Posterior cingulate gyrus (tissue), 11 donors: ENCODE results near the gene LRG1.
"Not testable (repeated sequence)": the region's sequence is repeated elsewhere in the genome, so short reads cannot be mapped to it uniquely, and the experiment has no call there.

Experiments
- DNase-seq, 10 donors: peaks; one replicate each; pipeline versions ENCODE4 v3.0.0 to v3.0.0-alpha.2; 2020 to 2021; ENCODE audit warnings: mixed read lengths in 3 of 10
- intact Hi-C: fragments of 100-400 bp; cut with DNase I; formaldehyde crosslinking; loops from one replicate; pipeline ENCODE4 v1.15.1; 2023

The LRG1 gene

DNA sequence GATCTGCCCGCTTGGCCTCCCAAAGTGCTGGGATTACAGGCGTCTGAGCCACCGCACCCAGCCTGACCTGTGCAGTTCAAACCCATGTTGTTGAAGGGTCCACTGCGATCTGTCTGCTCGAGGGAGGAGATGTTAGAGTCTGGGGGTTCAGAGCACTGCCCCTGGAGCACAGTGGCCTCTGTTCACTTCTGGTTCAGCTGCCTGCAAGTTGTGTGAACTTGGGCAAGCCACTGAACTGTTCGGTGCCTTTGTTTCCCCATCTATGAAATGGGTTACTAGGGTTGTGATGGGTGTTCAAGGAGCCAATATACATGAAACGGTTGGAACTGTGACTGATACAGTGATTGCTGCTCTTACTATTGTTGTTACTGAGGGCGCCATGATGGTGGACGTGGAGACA lies 6.5 kb downstream of the LRG1 start:
- intact Hi-C loops = no loop called here
- DNase-seq = no peak

DNA sequence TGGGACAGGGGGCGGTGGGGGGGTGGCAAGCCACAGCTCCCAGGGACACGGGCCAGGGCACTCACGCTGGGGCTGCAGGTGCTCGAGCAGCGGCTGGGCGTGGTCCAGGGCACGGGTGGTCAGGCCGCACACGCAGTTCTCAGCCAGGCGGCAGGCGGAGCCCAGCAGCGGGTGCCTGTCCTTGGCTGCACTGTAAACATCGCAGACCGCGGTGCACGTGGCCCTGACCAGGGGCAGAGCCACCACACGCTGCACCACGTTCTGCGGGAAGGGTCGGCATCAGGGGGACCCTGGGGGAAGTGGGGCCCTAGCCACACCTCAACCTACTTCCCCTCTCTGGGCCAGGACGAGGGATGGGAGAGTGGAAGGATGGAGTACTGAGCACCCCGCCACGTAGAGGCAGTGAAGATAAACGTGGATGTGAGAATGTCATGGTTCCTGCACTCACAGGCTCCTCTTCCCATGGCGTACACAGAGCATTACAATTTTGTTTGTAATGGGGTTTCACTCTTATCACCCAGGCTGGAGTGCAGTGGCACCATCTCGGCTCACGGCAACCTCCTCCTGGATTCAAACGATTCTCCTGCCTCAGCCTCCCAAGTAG lies 8.2 kb downstream of the LRG1 start:
- DNase-seq = no peak
- intact Hi-C loops = no loop called here

DNA sequence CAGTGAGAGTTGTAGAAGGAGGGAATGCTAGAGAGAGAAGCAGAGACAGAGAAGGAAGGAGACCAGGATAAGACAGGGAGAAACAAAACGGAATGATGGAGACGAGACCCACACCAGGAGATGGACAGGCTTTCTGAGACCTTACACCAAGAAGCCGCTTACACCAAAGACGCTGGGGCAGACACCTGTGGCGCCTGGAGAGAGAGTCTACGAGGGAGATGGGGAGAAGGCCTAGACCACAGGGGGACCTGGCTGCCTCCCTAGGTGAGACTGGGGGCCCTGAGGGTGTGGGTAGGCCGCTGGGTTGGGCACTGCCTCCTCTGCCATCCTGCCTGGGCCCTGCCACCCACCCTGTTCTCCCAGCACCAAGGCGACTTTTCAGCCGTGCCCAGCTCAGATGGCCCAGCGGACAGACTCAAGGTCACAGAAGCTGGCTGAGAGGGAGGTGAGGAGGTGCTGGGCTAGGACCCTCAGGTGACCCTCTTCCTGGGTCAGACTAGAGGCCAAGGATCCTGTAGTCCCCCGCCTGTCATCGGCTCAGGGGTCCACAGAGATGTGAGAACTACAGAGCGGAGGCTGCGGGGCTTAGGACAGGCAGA lies 9.8 kb downstream of the LRG1 start:
- no peak for DNase-seq
- intact Hi-C loops = no loop called here

DNA sequence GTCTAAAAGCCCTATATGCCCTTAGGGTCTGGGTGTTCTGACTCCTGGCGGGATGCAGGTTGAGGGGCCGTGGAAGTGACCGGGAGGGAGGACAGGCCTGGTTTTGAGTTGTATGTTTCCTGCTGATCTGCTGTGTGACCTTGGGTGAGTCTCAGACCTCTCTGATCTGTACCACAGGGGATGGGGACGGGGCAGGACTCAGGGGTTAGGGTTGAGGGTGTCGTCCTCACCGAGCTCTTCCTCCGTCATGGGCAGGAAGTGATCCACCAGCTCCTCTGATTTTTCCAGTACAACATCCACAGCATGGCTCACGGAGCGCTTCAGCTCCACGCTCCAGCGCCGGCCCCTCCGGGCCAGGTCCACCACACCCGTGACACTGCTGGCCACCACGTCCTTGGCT lies 11.0 kb downstream of the LRG1 start:
- intact Hi-C loops = no loop called here
- DNase-seq = no peak

DNA sequence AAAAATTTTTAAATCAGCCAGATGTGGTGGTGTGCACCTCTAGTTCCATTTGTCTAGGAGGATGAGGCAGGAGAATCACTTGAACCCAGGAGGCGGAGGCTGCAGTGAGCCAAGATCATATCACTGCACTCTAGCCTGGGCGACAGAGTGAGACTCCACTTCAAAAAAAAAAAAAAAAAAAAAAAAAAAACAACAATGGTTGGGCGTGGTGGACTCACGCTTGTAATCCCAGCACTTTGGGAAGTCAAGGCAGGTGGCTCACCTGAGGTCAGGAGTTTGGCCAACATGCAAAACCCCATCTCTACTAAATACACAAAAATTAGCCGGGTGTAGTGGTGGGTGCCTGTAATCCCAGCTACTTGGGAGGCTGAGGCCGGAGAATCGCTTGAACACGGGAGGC lies 12.5 kb downstream of the LRG1 start:
- DNase-seq, intact Hi-C loops: not testable (repeated sequence)

DNA sequence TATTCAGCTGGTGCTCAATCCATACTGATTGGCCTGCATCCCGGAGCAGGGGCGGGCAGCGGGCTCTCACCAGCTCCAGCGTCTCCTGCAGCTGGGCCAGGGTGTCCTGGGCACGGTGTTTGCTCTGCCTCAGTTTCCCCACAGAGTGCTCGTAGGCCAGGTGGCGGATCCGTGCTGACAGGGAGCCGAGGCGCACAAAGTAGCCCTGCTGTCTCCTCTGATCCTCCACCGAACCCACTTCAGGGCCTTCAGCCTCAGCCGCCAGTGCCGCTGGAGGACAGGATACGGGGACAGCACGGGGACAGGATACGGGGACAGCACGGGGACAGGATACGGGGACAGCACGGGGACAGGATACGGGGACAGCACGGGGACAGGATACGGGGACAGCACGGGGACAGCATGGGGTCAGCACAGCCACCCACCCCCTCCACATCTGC lies 14.3 kb downstream of the LRG1 start:
- DNase-seq = no peak
- intact Hi-C loops = no loop called here

DNA sequence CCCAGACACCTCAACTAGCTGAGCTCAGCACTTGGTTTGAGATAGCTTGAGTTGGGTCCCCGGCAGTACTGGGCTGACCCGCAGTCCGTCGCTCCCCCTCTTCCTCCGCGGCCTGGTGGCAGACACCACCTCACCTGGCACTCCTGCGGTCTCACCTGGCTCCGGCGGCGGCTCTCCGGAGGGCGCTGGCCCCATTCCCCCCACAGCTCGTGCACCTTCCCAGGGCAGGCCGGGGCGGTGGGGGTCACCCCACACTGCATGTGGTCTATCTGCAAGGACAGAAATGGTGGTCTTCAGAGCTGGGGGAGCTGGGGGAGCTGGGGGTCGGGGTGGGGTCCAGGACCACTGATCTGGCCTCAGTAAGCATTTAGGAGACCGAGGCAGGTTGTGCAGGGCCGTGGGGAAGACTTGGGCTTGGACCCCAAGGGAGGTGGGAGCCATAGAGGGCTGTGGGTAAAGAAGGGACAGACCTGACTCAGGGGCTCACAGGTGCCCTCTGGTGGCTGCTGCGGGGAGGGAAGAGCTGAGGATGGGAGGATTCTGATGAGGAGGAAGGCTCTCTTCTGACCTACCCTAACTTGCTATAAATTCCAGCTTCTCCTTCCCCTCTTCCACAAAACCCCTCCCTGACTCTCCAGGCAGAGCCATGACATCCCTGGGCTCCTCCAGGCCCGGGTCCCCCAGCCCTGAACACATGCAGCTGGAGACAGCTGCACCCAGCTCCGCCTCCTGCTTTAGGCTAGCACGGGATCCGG lies 14.9 kb downstream of the LRG1 start:
- intact Hi-C loops = no loop called here
- peak in 6 of 10 donors; percentile 37 to 91 (median 52) for DNase-seq

DNA sequence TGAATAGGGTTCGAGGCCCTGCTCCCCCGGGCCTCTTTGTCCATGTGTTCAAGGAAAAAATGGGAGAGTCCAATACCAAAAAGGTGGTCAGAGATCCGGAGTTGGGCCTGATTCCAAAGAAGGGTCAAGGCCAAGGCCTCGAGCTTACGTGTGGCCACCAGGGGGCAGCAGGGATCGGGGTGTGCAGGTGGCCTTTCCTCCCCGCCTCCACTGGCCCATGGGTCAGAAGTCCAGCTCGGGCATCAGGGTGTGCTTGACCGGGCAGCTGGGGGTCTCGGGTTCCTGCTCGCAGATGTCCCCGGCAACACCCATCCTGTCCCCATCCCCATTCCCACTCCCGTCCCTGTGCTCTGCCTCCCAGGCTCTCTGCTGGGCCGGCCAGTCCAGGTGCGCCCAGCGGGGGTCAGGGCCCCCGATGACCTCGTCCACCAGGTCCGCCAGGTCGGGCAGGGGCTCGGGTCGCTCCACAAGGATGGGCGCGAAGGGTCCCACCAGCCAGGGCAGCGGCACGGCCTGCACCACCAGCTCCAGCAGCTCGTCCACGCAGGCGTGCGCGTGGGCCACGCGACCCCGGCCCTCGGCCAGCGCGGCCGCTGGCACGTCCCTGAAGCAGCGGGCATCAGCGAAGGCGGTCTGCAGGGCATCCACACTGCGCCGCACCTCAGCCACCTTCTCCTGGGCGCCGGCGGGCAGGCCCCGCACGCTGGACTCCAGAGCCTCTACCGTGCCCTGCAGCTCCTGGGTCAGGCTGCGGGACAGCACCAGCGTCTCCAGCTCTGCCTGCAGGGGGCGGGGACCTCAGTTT lies 16.3 kb downstream of the LRG1 start:
- peak in 3 of 10 donors; percentile 23 to 44 (median 31) for DNase-seq
- intact Hi-C loops = no loop called here

DNA sequence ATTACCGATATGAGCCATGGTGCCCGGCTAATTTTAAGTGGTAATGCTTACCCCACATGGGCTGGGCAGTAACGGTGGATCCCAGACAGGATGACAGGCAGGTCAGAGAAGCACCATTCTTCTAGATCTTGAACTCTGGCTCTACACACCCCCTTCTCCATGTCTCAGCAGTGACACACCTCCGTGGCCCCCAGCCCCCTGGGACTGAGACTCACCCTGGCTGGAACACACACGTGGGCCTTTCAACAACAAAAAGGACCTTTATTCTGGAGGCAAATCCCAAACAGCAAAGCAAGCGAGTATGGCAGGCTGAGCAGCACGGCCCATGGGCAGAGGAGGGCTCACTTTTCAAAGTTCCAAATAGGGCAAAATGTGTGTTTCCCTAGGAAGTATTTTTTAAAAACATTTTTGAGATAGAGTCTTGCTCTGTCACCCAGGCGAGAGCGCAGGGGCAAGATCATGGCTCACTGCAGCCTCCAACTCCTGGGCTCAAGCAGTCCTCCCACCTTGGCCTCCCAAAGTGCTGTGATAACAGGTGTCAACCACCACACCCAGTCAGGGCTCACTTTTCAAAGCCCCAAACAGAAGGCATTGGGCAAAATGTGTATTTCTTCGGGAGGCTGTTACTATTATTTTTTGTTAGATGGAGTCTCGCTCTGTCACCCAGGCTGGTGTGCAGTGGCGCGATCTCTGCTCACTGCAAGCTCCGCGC lies 17.4 kb downstream of the LRG1 start:
- DNase-seq = no peak
- intact Hi-C loops = no loop called here

DNA sequence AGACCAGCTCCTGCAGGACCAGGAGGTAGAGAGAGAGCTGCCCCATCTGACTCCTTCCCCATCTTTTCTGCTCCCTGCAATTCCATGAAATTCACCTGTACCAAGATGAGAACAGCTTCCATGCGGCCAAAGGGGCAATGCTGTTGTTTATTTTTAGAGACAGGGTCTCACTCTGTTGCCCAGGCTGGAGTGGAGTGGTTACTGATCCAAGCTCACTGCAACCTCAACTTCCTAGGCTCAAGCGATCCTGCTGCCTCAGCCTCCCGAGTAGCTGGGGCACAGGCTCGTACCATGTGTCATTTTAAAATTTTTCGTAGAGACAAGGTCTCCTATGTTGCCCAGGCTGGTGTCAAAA lies 18.0 kb downstream of the LRG1 start:
- intact Hi-C loops = no loop called here
- DNase-seq = no peak

DNA sequence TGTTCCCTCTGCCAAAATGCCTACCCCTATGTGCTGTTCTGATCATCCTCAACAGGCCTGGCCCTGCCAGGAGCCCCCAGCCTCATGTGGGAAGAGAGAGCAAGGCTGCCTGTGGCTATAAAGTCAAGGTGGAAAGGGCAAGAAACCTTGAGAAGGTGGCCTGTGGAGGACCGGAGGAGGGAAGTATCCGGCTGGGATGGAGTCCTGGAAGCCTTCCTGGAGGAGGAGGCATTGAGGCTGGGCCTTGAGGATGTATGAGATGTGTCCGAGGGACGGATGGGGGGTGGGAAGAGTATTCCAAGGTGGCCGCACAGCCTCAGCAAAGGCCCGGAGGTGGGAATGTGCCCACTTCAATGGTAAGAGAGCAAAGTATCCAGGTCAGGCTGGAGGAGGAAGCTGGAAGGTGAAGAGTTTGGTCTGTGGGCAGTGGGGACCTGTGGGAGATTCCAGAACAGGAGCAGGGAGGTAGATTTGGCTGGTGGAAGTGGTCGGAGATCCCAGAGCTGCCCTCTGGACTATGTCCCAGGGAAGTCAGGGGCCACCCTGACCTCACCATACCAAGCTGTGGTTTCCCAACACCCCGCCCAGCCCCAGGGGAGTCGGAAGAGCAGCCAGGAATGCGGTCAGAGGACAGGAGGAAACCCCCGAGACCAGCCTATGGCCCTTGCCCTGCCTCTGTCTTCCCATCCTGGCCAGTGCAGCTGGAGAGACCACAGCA lies 18.5 kb downstream of the LRG1 start:
- DNase-seq = no peak
- intact Hi-C loops = no loop called here

DNA sequence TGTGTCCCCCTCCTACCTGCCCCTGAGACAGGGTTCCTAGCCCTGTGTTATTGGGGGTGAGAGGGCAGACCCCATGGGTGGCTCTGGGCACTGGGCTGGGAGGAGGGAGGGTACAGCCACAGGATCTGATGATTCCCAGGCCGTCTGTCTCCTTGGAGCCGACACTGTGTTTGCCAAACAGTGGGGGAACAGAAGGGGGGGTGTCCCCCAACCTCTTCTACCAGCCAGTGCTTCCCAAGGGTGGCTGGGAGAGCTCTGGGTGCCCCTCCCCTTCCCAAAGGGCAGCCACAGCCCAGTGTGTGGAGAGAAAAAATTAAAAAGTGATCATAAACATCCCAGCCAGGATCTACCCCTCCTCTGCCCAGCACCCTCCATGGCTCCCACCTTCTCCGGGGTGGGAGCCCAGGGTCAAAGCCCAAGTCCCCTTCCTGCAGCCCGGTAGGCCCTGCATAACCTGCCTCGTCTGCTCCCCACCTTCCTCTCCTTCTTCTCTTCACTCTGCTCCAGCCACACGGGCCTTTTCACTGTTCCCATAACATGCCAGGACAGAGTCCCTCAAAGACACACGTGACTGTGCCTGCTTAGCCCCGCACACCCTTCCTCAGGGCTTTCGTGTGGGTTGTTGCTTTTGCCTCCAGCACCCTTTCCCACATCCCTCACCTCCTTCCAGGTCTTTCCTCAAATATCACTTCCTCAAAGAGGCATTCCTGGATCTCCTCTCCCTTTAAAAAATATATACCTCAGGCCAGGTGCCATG lies 20.1 kb downstream of the LRG1 start:
- DNase-seq = no peak
- intact Hi-C loops = no loop called here

DNA sequence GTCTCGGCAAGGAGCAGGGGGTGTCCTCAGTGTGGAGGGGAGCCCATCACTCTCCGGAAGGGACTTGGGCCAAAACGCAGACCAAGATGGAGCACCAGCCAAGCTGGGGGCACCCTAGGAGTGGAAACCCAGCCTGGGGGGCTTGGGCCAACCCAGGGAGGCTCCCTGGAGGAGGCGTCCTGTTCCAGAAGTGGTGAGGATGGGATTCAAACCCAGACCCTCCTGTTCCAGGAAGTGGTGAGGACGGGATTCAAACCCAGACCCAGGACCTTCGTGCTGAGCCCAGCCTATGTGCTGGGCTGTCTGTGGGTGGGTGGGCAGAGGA lies 20.7 kb downstream of the LRG1 start:
- intact Hi-C loops = no loop called here

DNA sequence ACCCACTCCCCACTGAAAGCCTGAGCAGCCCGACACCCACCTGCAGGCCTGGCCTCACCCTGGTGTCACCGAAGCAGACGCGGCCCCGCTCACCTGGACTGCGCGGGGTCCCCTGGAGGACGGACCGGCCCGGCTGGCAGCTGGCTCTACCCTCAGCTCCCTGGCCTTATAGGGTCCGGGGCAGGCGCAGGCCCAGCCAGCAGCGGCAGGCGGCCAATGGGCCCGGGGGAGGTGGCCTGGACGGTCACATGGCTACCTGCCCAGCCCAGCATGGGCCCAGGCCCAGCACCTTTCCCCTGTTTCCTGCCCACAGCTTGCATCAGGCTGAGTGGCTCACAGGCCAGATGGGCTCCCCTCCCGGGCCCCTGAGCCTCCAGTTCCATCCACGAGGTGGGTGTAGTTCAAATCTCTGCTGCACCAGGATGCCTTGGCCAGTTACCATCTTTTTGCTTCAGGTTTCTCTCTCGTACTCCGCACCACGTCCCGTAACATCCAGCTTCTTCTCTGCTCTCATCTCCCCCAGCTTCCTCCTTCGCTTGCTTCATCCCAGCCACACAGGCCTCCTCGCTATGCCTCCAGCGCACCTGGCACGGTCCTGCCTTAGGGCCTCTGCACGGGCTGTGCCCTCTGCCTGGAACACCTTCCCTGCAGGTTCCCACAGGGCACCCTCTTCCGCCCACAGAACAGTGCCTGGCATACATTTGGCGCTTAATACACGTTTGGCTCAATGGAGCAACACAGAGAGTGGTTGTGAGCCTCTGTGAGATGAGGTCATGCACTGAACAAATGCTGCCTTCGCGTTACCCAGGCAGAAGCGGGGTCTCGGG lies 21.3 kb downstream of the LRG1 start, which contains the start of gene PLIN4:
Gene PLIN4, minus strand, starts transcription at position 142 of the 827 bp plus-strand sequence. CDS start 214 bp downstream, outside the sequence.
- DNase-seq = peak in 5 of 10 donors; percentile 29 to 81 (median 51)
- intact Hi-C loops = no loop called here

More for the DNA sequence above, 20.7 kb downstream of the LRG1 start:
- DNase-seq = no peak

DNA sequence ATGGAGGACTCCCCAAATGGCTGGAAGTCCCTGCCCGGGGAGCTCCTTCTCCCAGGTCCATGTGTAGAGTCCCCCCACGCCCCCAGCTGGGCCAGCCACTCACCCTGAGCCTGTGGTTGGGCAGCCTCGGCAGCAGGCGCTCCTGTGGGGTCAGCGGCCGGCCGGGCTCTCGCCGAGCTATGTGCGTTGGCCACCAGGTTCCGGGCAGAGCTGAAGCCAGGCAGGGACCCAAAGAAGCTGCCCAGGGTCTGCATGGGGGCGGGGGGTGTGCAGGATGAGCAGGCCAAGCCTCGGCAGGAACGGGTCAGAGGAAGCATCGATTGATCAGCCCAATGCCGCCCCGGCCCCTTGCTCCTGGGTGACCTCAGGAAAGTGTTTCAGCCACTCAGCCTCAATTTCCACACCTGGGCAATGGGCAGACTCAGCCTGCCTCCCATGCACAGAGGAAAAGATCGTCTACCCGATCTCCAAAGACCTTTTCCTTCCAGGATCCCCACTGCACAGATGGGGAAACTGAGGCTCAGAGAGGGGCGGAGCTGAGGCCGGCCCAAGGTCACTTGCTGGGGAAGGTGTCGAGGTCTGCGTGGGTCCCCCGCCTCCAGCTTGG lies 22.3 kb downstream of the LRG1 start:
- no peak for DNase-seq
- intact Hi-C loops = no loop called here

DNA sequence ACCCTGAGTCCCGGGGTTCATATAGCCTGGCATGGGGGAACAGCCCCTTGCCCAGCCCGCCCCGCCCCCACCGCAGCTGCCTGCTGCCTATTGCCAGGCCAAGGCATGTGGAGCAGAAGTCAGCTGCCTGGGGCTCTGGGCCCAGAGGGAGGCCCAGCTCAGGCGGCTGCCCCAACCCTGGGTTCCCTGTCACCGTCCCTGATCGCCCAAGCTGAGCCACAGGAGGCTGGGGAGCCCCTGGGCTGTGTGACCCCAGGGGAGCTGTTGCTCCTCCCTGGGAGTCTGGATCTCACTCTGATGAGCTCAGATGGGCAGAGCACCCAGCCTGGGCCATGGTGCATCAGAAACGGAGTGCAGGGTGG lies 22.9 kb downstream of the LRG1 start:
- intact Hi-C loops = no loop called here
- DNase-seq = no peak

DNA sequence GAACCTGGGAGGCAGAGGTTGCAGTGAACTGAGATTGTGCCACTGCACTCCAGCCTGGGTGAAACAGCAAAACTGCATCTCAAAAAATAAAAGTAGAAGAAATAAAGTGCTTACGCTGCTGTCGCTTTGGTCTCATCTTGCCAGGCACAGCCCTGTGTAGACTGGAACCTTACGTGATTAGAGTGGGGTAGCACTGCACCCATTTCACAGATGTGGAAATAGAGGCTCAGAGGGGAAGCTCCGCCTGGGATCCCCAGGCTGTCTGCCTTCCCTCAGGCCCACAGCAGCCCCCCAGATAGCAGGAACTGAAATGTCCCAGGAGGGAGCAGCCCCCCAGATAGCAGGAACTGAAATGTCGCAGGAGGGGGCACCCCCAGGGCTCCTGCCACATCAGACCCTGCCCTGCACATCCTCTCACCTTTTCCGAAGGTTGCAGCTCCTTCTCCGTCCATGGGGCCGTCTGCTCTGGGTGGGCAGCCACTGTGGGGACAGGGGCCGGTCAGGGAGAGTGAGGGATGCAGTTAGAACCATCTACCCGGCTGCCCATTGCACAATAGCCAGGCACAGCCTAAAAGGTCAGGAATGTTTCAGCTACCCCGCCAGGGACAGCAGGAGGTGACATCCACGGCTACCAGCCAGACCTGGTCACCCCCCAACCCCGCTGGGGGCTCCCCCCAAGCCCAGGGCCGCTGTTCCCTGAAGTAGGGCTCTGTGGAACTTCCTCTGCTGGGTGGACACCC lies 23.5 kb downstream of the LRG1 start:
- no peak for DNase-seq
- intact Hi-C loops = no loop called here
